Erythroblast (primary cell): ENCODE results near the gene CFLAR.

Experiments
- GATA1 ChIP-seq: IDR thresholded peaks from 2 replicates; pipeline ENCODE4 v1.6.1; 2011; ENCODE audit warnings: low read depth, mild to moderate bottlenecking, control low read depth, low read length, moderate library complexity
- POLR2A ChIP-seq: IDR thresholded peaks from 2 replicates; pipeline ENCODE4 v1.6.1; 2011; ENCODE audit warnings: mild to moderate bottlenecking, low read length

- TF ChIP-seq POLR2A (no peak), GATA1 (no peak)
These were observed 103.5 kb downstream of the CFLAR start for GRCh38 chr2:201219328-201220096.
